ENCODE data around the gene AUTS2.

The AUTS2 gene

GRCh38 chr7:69588773-69589172 is 9.5 kb upstream of the AUTS2 start (continued):
- TF ChIP-seq PATZ1 (tag by site-specific recombination; IDR thresholded peaks at IDR 0.05) (peak; percentile 21; the same call in 1 of the 2 replicates), ZNF324 (tag by site-specific recombination; IDR thresholded peaks at IDR 0.05) (0 out of 2 replicates have a peak, but pooled peaks have one; percentile 41), ZSCAN4 (tag by site-specific recombination; IDR thresholded peaks at IDR 0.05) (0 out of 2 replicates have a peak, but pooled peaks have one; percentile 37), ZNF24 (tag by site-specific recombination; IDR thresholded peaks at IDR 0.05) (peak; percentile 83; the same call in 1 of the 2 replicates), YY1 (tag by site-specific recombination; IDR thresholded peaks at IDR 0.05) (no peak), ZNF341 (tag by site-specific recombination; IDR thresholded peaks at IDR 0.05; ENCODE audit: low read depth) (no peak), ZSCAN5A (tag by site-specific recombination; IDR thresholded peaks at IDR 0.05) (no peak), ZNF768 (tag by site-specific recombination; IDR thresholded peaks at IDR 0.05) (no peak), ZNF658 (tag by site-specific recombination; IDR thresholded peaks at IDR 0.05) (no peak), ZFP37 (tag by site-specific recombination; IDR thresholded peaks at IDR 0.05) (peak; percentile 80), ZNF843 (tag by site-specific recombination; IDR thresholded peaks at IDR 0.05) (peak; percentile 52), ZNF2 (tag by site-specific recombination; IDR thresholded peaks at IDR 0.05) (no peak), ZNF311 (tag by site-specific recombination; IDR thresholded peaks at IDR 0.05; ENCODE audit: borderline replicate concordance) (no peak), ZNF114 (tag by site-specific recombination; IDR thresholded peaks at IDR 0.05) (no peak), ZNF280D (tag by site-specific recombination; IDR thresholded peaks at IDR 0.05) (no peak), ZNF138 (tag by site-specific recombination; IDR thresholded peaks at IDR 0.05; ENCODE audit: borderline replicate concordance) (no peak), HOXC10 (CRISPR knock-in tag; IDR thresholded peaks at IDR 0.05) (no peak), ZNF416 (tag by site-specific recombination; IDR thresholded peaks at IDR 0.05) (no peak), ZFHX2 (tag by site-specific recombination; conservative IDR thresholded peaks at IDR 0.05) (no peak), ZNF610 (tag by site-specific recombination; IDR thresholded peaks at IDR 0.05; ENCODE audit: borderline replicate concordance) (no peak), ZNF514 (tag by site-specific recombination; IDR thresholded peaks at IDR 0.05) (no peak)

- ChIA-PET CTCF (no interaction called here), POLR2A (no interaction called here)
- H3K4me1 ChIP-seq (ENCODE audit: control insufficient read depth, insufficient read depth, low read length): no peaks in the 10 kb centered on the region; the same call in 1 of the 2 replicates
- no peak overlapping the region for H3K4me3 ChIP-seq (ENCODE audit: low read depth, low read length)
- H3K27ac ChIP-seq (ENCODE audit: extremely low read depth, low read depth, low read length): no peak overlapping the region
- H3K9me3 ChIP-seq (ENCODE audit: control insufficient read depth, insufficient read depth, low read depth, low read length): no peaks in the 10 kb centered on the region
- H3K36me3 ChIP-seq (ENCODE audit: control insufficient read depth in 2 of 2, insufficient read depth in 1 of 2, low read length in 2 of 2): no peaks in the 10 kb centered on the region
- no peak for TF ChIP-seq ZSCAN18 (tag by site-specific recombination; IDR thresholded peaks at IDR 0.05)
- TF ChIP-seq ZNF221 (tag by site-specific recombination; IDR thresholded peaks at IDR 0.05; ENCODE audit: borderline replicate concordance): no peak
- no peak for TF ChIP-seq KLF9 (tag by site-specific recombination; IDR thresholded peaks at IDR 0.05; ENCODE audit: low read depth)
- no peak for TF ChIP-seq TRIM28 (IDR thresholded peaks at IDR 0.05; ENCODE audit: borderline replicate concordance, low read length)
- no peak for TF ChIP-seq ZBTB21 (tag by site-specific recombination; IDR thresholded peaks at IDR 0.05)
- no peak for TF ChIP-seq ZBTB17 (tag by site-specific recombination; IDR thresholded peaks at IDR 0.05)
- no peak for TF ChIP-seq YY2 (tag by site-specific recombination; IDR thresholded peaks at IDR 0.05)
- TF ChIP-seq ZNF707 (tag by site-specific recombination; IDR thresholded peaks at IDR 0.05): no peak
- TF ChIP-seq ZBTB26 (tag by site-specific recombination; optimal IDR thresholded peaks at IDR 0.05): no peak
Observed at GRCh38 chr7:69591805-69592204, 6.5 kb upstream of the AUTS2 start.
